ENCODE data around the gene VPS13A.

VPS13A gene

GRCh38 chr9:77290373-77290772 is 113.0 kb downstream of the VPS13A start:
- no peak for TF ChIP-seq CTCF (IDR thresholded peaks at IDR 0.05; ENCODE audit: borderline replicate concordance, insufficient read depth, low read depth, low read length)
- H3K4me3 ChIP-seq (ENCODE audit: low read depth, low read length), result no peak overlapping the region

GRCh38 chr9:77291714-77292113 is 114.4 kb downstream of the VPS13A start:
- no peak overlapping the region for H3K4me3 ChIP-seq (ENCODE audit: low read depth, low read length)
- TF ChIP-seq CTCF (IDR thresholded peaks at IDR 0.05; ENCODE audit: borderline replicate concordance, insufficient read depth, low read depth, low read length), result 0 out of 2 replicates have a peak, but pooled peaks have one; percentile 7

GRCh38 chr9:77293949-77294348 is 116.6 kb downstream of the VPS13A start:
- H3K4me3 ChIP-seq (ENCODE audit: low read depth, low read length), result no peak overlapping the region
- TF ChIP-seq CTCF (IDR thresholded peaks at IDR 0.05; ENCODE audit: borderline replicate concordance, insufficient read depth, low read depth, low read length), result no peak

GRCh38 chr9:77304543-77304942 is 127.2 kb downstream of the VPS13A start:
- TF ChIP-seq CTCF (IDR thresholded peaks at IDR 0.05; ENCODE audit: borderline replicate concordance, insufficient read depth, low read depth, low read length), result no peak
- no peak overlapping the region for H3K4me3 ChIP-seq (ENCODE audit: low read depth, low read length)

- TF ChIP-seq CTCF (IDR thresholded peaks at IDR 0.05; ENCODE audit: borderline replicate concordance, insufficient read depth, low read depth, low read length), result no peak
- H3K4me3 ChIP-seq (ENCODE audit: low read depth, low read length), result no peak overlapping the region
These were observed 128.5 kb downstream of the VPS13A start for GRCh38 chr9:77305622-77306400.

- H3K4me3 ChIP-seq (ENCODE audit: low read depth, low read length), result no peak overlapping the region
- TF ChIP-seq CTCF (IDR thresholded peaks at IDR 0.05; ENCODE audit: borderline replicate concordance, insufficient read depth, low read depth, low read length), result no peak
These were observed 129.8 kb downstream of the VPS13A start for GRCh38 chr9:77307166-77307565.

- TF ChIP-seq CTCF (IDR thresholded peaks at IDR 0.05; ENCODE audit: borderline replicate concordance, insufficient read depth, low read depth, low read length), result no peak
- no peak overlapping the region for H3K4me3 ChIP-seq (ENCODE audit: low read depth, low read length)
These were observed 138.7 kb downstream of the VPS13A start for GRCh38 chr9:77316058-77316457.
